Stimulated activated naive CD4-positive, alpha-beta T cell (primary cell): ENCODE results near the gene CD3E.
A peak's percentile ranks its signal among the peaks of the same experiment; 100 is the strongest.

Experiments used
- DNase-seq, 6 experiments: peaks; one replicate each; lab custom pipeline; 2025; lab: John Stamatoyannopoulos, UW

CD3E gene

DNA sequence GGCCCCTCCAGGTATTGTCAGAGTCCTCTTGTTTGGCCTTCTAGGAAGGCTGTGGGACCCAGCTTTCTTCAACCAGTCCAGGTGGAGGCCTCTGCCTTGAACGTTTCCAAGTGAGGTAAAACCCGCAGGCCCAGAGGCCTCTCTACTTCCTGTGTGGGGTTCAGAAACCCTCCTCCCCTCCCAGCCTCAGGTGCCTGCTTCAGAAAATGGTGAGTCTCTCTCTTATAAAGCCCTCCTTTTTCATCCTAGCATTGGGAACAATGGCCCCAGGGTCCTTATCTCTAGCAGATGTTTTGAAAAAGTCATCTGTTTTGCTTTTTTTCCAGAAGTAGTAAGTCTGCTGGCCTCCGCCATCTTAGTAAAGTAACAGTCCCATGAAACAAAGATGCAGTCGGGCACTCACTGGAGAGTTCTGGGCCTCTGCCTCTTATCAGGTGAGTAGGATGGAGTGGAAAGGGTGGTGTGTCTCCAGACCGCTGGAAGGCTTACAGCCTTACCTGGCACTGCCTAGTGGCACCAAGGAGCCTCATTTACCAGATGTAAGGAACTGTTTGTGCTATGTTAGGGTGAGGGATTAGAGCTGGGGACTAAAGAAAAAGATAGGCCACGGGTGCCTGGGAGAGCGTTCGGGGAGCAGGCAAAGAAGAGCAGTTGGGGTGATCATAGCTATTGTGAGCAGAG lies at the start of gene CD3E:
Gene CD3E (plus strand): TSS at position 163 of the 681 bp plus-strand sequence. CDS start 223 bp downstream, at position 386.
- peak; percentile 29 to 91 (median 67) for DNase-seq

DNA sequence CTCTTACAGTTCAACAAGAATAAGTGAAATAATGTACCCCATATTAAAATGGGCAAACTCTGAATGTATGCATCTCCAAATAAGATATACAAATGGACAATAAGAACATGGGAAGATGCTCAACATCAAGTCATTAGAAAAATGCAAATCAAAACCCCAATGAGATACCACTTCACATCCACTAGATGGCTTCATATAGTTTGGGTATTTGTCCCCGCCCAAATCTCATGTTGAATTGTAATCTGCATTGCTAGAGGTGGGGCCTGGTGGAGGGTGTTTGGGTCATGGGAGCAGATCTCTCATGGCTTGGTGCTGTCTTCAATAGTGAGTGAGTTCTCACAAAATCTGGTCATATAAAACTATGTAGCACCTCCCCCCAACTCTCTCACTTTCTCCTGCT lies 46.1 kb upstream of the CD3E start:
- DNase-seq, result no peak

DNA sequence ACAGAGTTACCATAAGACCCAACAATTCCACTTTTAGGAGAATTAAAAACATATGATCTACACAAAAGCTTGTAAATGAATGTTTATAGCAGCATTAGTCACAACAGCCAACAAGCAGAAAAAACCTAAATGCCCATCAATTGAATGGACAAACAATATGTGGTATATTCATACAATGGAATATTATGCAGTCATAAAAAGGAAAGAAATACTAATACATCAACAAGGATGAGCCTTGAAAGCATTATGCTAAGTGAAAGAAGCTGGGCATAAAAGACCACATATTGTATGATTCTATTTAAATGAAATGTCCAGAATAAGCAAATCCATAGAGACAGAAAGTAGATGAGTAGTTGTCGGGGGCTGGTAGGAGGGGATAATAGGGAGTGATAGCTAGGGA lies 45.4 kb upstream of the CD3E start:
- no peak for DNase-seq

DNA sequence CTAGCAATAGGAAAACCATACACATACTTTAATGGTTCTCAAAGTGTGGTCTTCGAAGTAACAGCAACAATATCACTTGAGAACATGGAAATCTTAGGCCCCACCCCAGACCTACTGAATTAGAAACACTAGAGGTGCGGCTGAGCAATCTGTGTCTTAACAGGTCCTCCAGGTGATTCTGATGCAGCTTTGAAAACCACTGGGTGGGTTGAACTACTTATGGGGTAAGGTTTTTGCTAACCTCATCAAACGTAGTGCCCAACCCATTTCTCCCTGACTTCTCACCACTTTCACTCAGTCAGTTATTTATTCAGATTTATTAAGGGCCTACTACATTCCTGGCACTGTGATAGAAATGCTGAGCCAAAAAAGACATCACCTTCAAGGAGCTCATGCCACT lies 44.2 kb upstream of the CD3E start:
- DNase-seq, result no peak

DNA sequence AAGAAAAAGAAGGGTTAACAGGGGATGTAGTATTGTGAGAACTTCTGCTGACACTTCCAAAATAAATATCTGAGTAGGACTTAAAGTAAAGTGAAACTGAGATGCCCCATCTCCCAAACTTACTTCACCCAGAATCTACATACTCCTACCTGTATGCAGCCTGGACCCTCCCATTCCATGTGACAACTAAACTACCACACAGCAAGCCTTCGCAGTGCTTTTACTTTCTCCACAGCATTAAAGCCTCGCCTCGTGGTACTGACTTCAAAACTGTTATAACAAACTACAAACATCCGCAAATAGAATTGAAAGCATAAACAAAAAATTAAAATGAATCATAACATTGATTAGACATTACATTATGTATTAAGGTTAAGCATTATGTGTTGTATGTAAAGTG lies 41.4 kb upstream of the CD3E start:
- DNase-seq, result no peak

DNA sequence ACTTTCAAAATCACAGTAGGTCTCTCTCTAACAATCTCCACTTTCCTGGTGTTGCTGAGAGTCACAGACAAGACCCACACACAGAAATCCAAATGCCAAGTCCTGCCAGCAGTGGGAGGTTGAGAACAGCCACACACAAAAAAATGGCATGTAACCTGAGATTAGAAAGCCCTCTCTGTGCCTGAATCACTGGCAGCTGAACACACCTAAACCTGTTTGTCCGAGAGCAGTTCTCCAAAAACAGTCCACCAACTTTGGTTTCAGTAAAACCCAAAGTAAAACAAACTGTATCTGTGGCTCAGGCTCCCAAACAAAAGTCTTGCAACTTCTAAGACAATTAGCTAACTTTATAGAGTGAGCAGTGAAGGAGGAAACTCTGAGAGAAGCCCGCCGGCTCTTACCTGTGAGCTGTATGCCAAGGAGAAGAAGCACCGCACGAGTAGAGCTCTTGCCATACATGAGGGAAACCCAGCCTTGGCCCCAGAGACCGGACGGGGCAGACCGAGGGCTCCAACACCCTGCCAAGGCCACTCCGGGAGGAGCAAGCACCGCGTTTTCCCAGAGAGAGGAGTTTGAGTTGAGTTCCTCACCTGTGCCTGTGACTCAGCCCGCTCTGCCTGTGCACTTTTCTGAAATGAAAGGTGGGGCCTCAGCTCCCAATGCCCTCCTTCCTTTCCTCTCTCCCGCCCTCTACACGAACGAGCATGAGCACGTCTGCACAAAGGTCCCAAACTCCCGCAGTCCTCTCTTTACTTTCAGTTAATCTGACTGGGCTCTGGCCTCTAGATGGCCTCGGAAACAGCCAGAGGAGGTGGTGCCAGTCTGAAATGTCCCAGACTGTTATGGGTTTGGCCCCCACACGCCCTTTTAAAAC lies 40.6 kb upstream of the CD3E start, which contains the start of gene MPZL2:
Gene MPZL2 (minus strand): TSS at position 603 of the 874 bp plus-strand sequence. CDS start 144 bp downstream, at position 459.
- peak in 3 of 6 experiments; percentile 10 to 70 (median 23) for DNase-seq

DNA sequence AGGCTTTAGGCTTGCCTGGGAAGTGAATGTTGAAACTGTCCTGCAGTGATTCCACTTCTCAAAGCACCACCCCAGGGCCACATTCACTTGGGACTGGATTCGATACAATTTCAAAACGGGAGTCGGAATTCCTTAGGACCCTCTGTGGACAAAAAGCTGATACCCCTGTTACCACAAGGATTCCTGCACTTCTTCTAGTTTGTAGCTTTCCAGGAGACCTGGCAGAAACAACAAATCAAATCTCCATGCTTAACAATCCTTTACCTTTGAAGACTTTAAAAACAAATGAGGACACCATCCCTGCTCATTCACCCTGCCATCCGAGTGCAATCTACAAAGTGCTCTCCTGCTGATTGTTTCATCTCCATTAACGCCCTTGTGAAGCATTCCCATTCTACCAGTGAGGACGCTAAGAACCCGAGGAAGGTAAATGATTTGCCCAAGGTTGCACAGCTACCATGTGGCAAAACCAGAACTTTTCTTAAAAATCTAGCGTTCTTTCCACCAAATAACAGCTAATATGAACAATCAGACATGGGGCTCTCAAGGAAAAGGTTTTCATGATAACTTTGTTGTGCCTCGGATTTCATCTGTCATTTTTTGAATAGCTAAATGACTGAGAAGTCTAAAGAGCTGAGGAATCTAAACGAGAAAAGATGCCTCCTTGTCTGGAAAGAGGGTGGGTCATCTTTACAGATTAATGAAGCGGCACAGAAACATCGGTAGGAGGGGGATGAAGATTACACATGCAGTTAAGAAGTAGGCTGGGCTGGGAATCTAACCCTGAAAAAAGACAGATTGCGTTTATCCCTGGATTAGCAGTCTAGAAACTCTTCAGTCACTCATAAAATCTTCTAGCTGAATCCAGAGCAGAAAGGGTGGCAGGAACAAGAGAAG lies 39.7 kb upstream of the CD3E start:
- no peak for DNase-seq

DNA sequence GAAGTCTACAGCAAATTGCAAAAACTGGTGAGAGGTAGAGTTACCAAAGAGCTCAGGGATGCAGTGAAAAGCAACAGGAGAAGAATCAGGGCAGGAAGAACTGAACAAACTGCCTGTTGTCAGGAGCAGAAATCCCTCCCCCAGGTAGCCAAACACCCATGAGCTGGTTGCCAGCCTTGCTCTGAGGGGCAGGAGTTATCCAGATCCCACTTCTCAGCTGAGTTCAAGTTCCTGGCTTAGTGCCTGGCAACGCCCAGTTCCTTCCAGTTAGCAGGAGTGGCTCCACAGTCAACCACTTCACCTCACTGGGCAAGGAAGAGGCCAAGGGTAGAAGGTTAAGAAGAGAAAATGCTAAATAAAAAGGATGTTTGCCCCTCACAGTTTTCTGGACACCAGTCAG lies 38.6 kb upstream of the CD3E start:
- no peak for DNase-seq

DNA sequence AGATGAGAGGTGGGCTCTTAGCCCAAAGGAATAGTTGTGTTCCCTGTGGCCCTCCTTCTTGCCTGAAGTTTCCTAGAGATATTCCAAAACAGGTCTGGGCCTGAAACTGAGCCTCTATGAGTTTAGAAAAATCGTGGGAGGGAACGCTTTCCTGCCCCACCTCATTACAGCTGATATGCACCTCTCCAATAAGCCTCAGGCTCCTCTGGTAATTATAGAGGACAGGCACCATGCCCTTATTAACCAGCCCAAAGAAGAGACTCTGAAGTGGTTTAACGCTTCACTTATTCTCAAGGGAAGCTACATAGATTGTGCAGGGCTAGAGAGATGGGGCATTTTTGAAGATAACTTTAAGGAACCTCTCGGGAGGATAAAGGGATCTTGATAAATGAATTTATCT lies 37.0 kb upstream of the CD3E start:
- DNase-seq, result no peak

DNA sequence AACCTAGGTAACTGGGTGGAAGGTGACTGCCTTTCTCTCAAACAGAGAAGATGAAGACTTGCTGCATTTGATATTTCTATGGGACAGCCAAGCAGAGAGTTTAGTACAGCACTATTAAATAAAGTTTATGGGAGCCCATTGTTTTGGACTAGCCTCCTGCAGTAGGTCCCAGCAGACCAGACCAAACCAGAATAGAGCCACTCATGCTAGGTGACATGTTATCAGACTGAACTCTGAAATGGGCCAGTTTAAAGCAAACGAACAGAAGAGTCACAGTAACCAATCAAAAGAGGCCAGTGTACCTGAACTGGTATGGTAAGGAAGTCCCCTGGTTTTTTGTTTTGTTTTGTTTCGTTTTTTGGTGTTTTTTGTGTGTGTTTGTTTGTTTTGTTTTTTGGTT lies 32.5 kb upstream of the CD3E start:
- DNase-seq, result no peak

DNA sequence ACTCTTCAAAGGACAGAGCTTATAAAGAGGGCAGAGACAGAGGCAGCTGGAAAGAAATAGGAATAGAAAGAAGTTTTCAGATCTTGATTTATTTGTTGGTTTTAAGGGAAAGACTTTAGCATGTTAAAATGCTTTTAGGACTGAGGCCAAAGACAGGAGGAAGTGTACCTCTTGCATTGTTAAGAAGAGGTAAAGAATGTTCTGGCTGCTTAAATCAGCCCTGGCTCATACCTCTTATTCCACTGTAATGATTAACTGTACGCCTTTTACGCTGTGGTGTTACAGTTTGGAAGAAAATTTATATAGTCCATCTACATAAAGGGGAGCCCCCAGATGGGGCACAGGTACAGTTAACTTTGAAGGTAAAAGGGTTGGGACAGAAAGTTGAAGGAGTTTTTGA lies 30.3 kb upstream of the CD3E start:
- DNase-seq, result no peak

DNA sequence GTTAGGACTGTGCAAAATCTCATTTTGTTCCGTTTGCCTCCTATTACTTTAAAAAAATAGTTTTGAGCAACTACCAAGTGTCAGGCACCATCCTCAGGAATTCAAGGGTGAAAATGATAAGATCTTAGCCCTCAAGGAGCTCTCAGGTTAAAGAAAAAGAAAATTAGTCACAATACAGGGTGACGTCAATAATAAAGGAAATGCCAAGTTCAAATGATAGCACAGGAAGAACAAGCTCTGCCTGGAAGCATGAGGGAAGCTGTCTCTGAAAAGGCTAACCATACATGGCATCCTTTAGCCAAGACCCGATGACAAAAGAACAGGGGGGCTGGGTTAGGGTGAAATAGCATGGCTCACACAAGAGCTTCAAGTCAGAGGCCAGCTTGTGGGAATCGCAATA lies 29.4 kb upstream of the CD3E start:
- DNase-seq, result no peak

DNA sequence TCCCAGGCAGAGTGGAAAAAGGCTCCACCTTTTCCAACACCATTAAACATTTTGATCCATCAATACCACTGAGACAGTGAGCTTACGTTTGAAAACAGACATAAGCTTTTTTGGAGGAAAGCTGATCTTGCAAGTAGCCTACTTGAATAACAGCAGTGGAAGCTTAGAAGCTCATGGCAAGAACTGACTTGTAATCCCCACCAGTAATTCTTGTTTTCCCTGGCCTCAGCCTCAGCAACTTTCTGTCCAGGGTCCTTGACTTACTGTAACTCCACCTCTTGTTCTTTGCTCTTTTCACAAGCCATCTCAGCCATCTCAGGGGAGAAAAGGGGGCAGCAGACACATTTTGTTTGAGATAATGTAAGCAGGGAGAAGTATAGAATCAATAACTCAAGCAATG lies 28.1 kb upstream of the CD3E start:
- no peak for DNase-seq

DNA sequence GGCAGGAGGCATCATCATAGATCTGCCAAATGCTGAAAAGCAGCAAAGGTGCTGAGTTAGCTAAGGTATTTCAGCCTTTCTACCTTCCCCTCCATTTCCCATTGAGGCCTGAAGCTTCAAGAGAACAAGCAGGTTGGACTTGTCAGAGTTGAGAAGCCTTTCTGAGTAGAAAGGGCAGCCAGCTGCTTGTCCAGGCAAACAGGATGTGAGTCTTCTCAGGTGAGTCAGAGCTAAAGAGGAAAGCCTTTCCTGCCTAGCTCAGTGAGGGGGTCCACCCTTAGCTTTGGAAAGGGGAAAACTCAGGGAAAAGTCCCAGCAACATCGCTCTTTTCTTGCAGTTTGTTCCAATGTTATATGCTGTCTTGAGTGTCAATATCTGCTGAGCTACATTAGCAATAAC lies 27.2 kb upstream of the CD3E start:
- no peak for DNase-seq

DNA sequence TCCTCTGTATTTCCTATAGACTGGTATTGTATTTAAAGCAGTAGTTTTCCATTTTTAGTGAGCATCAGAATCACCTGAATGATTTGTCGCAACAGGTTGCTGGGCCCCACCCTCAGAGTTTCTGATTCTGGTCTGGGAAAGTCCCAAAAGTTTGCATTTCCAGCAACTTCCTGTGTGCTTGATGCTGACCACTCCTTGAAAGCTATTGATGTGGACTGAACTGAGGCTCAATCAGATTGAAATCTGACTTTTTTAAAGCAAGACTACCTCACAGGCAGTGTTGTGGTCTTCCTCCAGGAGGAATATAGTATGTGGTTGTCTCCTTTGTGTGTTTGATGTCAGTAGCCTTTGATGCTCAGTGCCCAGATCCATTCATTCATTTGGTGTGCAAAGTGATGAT lies 23.2 kb upstream of the CD3E start:
- no peak for DNase-seq

DNA sequence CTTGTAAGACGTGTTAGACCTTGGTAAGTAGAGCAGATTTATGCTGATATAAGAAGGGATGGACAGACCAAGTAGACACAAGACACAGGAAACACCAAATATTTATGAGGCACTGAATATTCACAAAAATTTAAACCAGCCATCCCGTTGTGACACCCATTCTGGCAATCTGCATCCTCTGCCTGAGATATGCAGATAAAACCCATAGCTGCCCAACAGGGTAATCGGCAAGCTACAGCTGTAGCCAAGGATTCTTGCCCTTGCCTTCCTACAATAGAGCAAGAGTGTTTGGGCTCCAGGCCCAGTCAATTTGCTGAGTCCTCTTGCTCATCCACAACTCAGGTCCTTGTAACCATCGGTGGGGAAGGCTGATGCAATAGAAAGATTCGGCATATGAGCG lies 21.9 kb upstream of the CD3E start:
- DNase-seq, result no peak

DNA sequence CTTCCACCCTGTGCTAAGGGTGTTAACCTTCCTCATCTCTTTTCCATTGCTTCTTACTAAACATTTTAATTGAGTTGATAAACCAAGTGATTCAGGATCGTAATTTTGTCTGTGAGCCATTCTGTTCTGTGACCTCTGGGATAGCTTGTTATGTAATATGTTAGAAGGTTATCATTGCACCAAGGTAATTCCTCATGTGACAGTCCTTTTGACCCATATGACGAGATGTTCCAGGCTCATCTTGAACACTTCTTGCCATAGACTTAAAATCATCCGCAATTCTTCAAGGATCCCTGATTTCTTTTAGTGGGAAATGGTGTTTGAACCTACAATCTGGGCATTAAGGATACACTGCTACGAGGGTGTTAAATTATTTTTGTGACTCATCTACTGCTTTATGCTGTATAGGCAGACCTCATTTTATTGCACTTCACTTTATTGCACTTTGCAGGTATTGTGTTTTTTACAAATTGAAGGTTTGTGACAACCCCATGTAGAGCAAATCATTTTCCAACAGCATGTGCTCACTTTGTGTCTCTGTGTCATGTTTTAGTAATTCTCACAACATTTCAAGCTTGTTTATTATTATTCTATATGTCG lies 21.4 kb upstream of the CD3E start:
- DNase-seq, result no peak

DNA sequence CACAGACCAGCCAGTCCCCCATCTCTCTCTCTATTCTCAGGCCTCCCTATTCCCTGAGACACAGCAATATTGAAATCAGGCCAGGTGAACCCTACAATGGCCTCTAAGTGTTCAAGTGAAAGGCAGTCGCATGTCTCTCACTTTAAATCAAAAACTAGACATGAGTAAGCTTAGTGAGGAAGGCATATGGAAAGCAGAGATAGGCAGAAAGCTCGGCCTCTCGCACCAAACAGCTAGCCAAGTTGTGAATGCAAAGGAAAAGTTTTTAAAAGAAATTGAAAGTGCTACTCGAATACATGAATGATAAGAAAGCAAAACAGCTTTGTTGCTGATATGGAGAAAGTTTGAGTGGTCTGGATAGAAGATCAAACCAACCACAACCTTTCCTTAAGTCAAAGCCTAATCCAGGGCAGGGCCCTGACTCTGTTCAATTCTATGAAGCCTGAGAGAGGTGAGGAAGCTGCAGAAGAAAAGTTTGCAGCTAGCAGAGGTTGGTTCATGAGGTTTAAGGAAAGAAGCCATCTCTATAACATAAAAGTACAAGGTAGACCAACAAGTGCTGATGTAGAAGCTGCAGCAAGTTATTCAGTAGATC lies 20.7 kb upstream of the CD3E start:
- peak in 1 of 6 experiments; percentile 6 for DNase-seq

DNA sequence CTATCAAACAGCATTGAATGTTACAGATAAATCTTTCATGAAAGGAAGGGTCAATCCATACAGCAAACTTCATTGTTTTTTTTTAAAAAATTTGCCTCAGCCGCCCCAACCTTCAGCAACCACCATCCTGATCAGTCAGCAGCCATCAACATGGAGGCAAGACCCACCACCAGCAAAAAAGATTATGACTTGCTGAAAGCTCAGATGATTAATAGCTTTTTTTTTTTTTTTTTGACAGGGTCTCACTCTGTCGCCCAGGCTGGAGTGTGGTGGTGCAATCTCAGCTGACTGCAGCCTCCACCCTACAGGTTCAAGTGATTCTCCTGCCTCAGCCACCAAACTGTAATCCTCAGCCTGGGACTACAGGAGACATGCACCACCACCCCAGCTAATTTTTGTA lies 18.0 kb upstream of the CD3E start:
- DNase-seq, result no peak

DNA sequence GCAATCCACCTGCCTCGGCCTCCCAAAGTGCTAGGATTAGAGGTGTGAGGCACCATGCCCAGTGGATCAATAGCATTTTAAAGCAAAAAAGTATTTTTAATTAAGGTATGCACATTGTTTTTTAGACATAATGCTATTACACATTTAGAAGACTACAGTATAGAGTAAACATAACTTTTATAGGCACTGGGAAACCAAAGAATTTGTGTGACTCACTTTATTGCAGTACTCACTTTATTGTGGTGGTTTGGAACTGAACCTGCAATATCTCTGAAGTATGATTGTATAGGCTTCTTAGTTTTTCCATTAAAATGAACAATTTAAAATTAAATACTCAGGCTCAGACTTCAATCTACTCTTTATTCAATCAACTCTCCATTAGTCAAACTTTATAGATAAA lies 17.5 kb upstream of the CD3E start:
- DNase-seq, result no peak

DNA sequence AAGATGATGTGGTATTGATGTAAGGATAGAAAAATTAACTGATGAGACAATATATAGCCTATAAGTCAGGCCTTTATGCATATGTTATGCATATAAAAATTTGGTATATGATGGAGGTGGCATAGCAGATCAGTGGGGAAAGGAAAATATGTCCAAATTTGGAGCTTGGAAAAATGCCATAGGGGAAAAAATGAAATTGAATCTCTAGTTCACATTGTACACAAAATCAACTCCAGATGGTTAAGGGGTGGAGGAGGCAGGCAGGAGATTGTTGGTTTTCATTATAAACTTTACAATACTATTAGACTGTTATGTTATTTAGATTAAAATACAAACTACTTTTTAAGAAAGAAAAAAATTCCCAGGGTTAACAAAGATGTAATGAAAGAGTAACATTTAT lies 15.1 kb upstream of the CD3E start:
- DNase-seq, result no peak
